A549 (cell line): ENCODE results near the gene CAMTA1. TPM values are rescaled to one million over a fixed set of nuclear protein-coding genes. Genes with fewer than 3 reads are reported as not detected.
"Not testable (repeated sequence)": the region's sequence is repeated elsewhere in the genome, so short reads cannot be mapped to it uniquely, and the experiment has no call there.

Experiments used
- ATAC-seq, 2 experiments: fragments of 200-7000 bp in 1 of 2; fragments of >200 bp in 1 of 2; cut with Nextera tagmentation in 1 of 2; cut with Tn5 transposase in 1 of 2; 3 replicates each; pipeline versions ENCODE4 v1.8.0 to v1.9.1; 2018 to 2020; ENCODE audit warnings: mild to moderate bottlenecking in 1 of 2, moderate library complexity in 1 of 2
- CTCF ChIA-PET: fragments of 300-600 bp; sonication (Branson Sonifier 250); formaldehyde crosslinking; extraction: SDS; loops from one replicate; lab custom pipeline; 2021; ENCODE audit warnings: antibody characterized with exemption, inconsistent platforms; lab: Yijun Ruan, JAX
- POLR2A ChIA-PET: fragments of 350-600 bp; formaldehyde crosslinking; extraction: SDS; loops from one replicate; lab custom pipeline; 2021; ENCODE audit warnings: antibody characterized with exemption, inconsistent platforms; lab: Yijun Ruan, JAX
- DNase-seq, 2 experiments: peaks; one replicate each; pipeline versions ENCODE4 v3.0.0 to v3.0.0-alpha.2; 2011 to 2016; ENCODE audit warnings: low read depth in 1 of 2, low spot score in 1 of 2
- FAIRE-seq: peaks from 2 replicates; lab custom pipeline; 2011; peaks lifted over from hg19 to GRCh38; lab: Jason Lieb, UNC
- H3K27ac ChIP-seq, 2 experiments: fragments of >200 bp; sonication (Bioruptor Twin); formaldehyde crosslinking; 3 replicates each; pipeline ENCODE4 v1.5.1; 2016 to 2017
- H3K4me1 ChIP-seq: fragments of >200 bp; sonication (Bioruptor Twin); formaldehyde crosslinking; 3 replicates; pipeline ENCODE4 v1.6.1; 2016
- H3K4me2 ChIP-seq: fragments of >200 bp; sonication (Bioruptor Twin); formaldehyde crosslinking; 3 replicates; pipeline ENCODE4 v1.6.1; 2016
- H3K4me3 ChIP-seq: fragments of >200 bp; sonication (Bioruptor Twin); formaldehyde crosslinking; 3 replicates; pipeline ENCODE4 v1.5.1; 2016
- H3K9me3 ChIP-seq: fragments of >200 bp; sonication (Bioruptor Twin); formaldehyde crosslinking; 3 replicates; pipeline ENCODE4 v1.6.1; 2016
- CHD4 ChIP-seq: fragments of 200-600 bp; sonication (generic); IDR thresholded peaks from 2 replicates; pipeline ENCODE4 v1.6.1; 2016; ENCODE audit warnings: antibody characterized with exemption, mild to moderate bottlenecking, borderline replicate concordance
- EHF ChIP-seq: fragments of 250-450 bp; sonication (Bioruptor Pico); IDR thresholded peaks from 2 replicates; pipeline ENCODE4 v1.5.0; 2020; ENCODE audit warnings: mild to moderate bottlenecking
- EHMT2 ChIP-seq: fragments of 200-600 bp; sonication (generic); IDR thresholded peaks from 2 replicates; pipeline ENCODE4 v1.6.1; 2016; ENCODE audit warnings: antibody characterized with exemption, low read depth, mild to moderate bottlenecking, moderate library complexity
- ELK1 ChIP-seq: fragments of 150-350 bp; IDR thresholded peaks from 2 replicates; pipeline ENCODE4 v1.6.1; 2014; ENCODE audit warnings: low read depth, mild to moderate bottlenecking, low read length
- EP300 ChIP-seq, 2 experiments: fragments of >200 bp; sonication (Bioruptor Twin); formaldehyde crosslinking; IDR thresholded peaks; 2 replicates in 1 of 2; 3 replicates in 1 of 2; pipeline ENCODE4 v1.6.1; 2016 to 2017
- FOSB ChIP-seq: fragments of 250-450 bp; sonication (Bioruptor Pico); IDR thresholded peaks from 2 replicates; pipeline ENCODE4 v1.5.0; 2020; ENCODE audit warnings: mild to moderate bottlenecking, moderate library complexity
- FOSL2 ChIP-seq, 2 experiments: fragments of 450-650 bp in 1 of 2; fragments of >200 bp in 1 of 2; sonication (Bioruptor Twin) in 1 of 2; formaldehyde crosslinking; IDR thresholded peaks; 2 replicates each; pipeline versions ENCODE4 v1.5.0 to v1.6.1; 2016 to 2020; ENCODE audit warnings: mild to moderate bottlenecking in 1 of 2, moderate library complexity in 1 of 2
- HOXA7 ChIP-seq: fragments of 250-450 bp; sonication (Bioruptor Pico); IDR thresholded peaks from 2 replicates; pipeline ENCODE4 v1.5.0; 2020; ENCODE audit warnings: mild to moderate bottlenecking, moderate library complexity
- JUNB ChIP-seq: fragments of >200 bp; sonication (Bioruptor Twin); formaldehyde crosslinking; IDR thresholded peaks from 2 replicates; pipeline ENCODE4 v1.6.1; 2016
- KDM5A ChIP-seq: fragments of 200-600 bp; sonication (generic); IDR thresholded peaks from 2 replicates; pipeline ENCODE4 v1.6.1; 2016; ENCODE audit warnings: antibody characterized with exemption, mild to moderate bottlenecking
- MAFK ChIP-seq: fragments of 450-650 bp; IDR thresholded peaks from 2 replicates; pipeline ENCODE4 v1.6.1; 2014; ENCODE audit not compliant: partially characterized antibody
- MAX ChIP-seq: IDR thresholded peaks from 2 replicates; pipeline ENCODE4 v1.6.1; 2012
- NFE2L2 ChIP-seq: fragments of 150-350 bp; conservative IDR thresholded peaks from 2 replicates; pipeline ENCODE4 v1.6.1; 2014; ENCODE audit warnings: low read length
- NR3C1 ChIP-seq: fragments of >200 bp; sonication (Bioruptor Twin); formaldehyde crosslinking; IDR thresholded peaks from 3 replicates; pipeline ENCODE4 v1.6.1; 2017
- PBX3 ChIP-seq: IDR thresholded peaks from 2 replicates; pipeline ENCODE4 v1.6.1; 2012
- PHF8 ChIP-seq: fragments of 200-600 bp; sonication (generic); IDR thresholded peaks from 2 replicates; pipeline ENCODE4 v1.6.1; 2016; ENCODE audit warnings: low read depth, mild to moderate bottlenecking, antibody characterized with exemption, moderate library complexity, borderline replicate concordance
- POLR2A ChIP-seq: IDR thresholded peaks from 2 replicates; pipeline ENCODE4 v1.6.1; 2012; ENCODE audit warnings: mild to moderate bottlenecking, low read length
- RAD21 ChIP-seq, 2 experiments: fragments of >200 bp in 1 of 2; sonication (Bioruptor Twin) in 1 of 2; formaldehyde crosslinking in 1 of 2; IDR thresholded peaks in 1 of 2; conservative IDR thresholded peaks in 1 of 2; 2 replicates in 1 of 2; 3 replicates in 1 of 2; pipeline ENCODE4 v1.6.1; 2012 to 2018; ENCODE audit warnings: inconsistent platforms in 1 of 2
- RCOR1 ChIP-seq: fragments of 150-350 bp; IDR thresholded peaks from 2 replicates; pipeline ENCODE4 v1.6.1; 2014; ENCODE audit warnings: antibody characterized with exemption, low read length, low read depth
- USF2 ChIP-seq: fragments of 450-650 bp; IDR thresholded peaks from 2 replicates; pipeline ENCODE4 v1.6.1; 2014; ENCODE audit warnings: antibody characterized with exemption
- ZC3H11A ChIP-seq: fragments of 450-650 bp; IDR thresholded peaks from 2 replicates; pipeline ENCODE4 v1.6.1; 2014; ENCODE audit warnings: antibody characterized with exemption, mild to moderate bottlenecking
- ZFP36 ChIP-seq: fragments of 450-650 bp; IDR thresholded peaks from 2 replicates; pipeline ENCODE4 v1.6.1; 2014; ENCODE audit warnings: borderline replicate concordance; ENCODE audit not compliant: partially characterized antibody
- ZNF302 ChIP-seq: fragments of 250-450 bp; sonication (Bioruptor Pico); IDR thresholded peaks from 2 replicates; pipeline ENCODE4 v1.9.0; 2021; ENCODE audit warnings: inconsistent platforms, mild to moderate bottlenecking, moderate library complexity
- WGBS: methylation state at CpG from one replicate; pipeline ENCODE4 v1.1.6; 2017; ENCODE audit errors: missing lambda C conversion rate; 5-methylcytosine and 5-hydroxymethylcytosine counted together
- polyA plus RNA-seq, 4 experiments: library from polyadenylated mRNA; depleted of rRNA in 3 of 4; stranded (reverse); fragments of >200 nt; fragmentation: RNase III in 1 of 4; extraction: RNeasy Plus Mini Kit Qiagen cat#74134 plus additional on column Dnase treatment in 1 of 4; gene quantifications; 2 replicates in 3 of 4; 3 replicates in 1 of 4; pipeline ENCODE4 v1.2.3, GENCODE V29; 2011 to 2017

The CAMTA1 gene
- polyA plus RNA-seq, 2 of the 4 experiments (the other 2 are of a cell fraction): 58.8 to 75.0 TPM

GRCh38 chr1:6917067-6917466, 131.8 kb downstream of the CAMTA1 start (continued):
- TF ChIP-seq PBX3: no peak

GRCh38 chr1:6918186-6918924, 133.1 kb downstream of the CAMTA1 start:
- no peaks in the 10 kb centered on the region for H3K4me1 ChIP-seq
- CTCF ChIA-PET: no interaction called here
- no peak for FAIRE-seq

GRCh38 chr1:6918925-6919511, 133.8 kb downstream of the CAMTA1 start:
- ATAC-seq: no peak
- Histone ChIP-seq H3K4me2 (no peak overlapping the region), H3K4me3 (no peak overlapping the region)
- ChIA-PET CTCF (no interaction called here), POLR2A (no interaction called here)
- no peak for TF ChIP-seq FOSL2 (IDR thresholded peaks at IDR 0.05)
- TF ChIP-seq FOSL2 (CRISPR knock-in tag; IDR thresholded peaks at IDR 0.05): no peak
- no peak for TF ChIP-seq USF2
- TF ChIP-seq NR3C1: no peak
- TF ChIP-seq ELK1: no peak
- no peak for TF ChIP-seq ZFP36
- no peak for TF ChIP-seq ZC3H11A
- TF ChIP-seq PHF8: no peak
- TF ChIP-seq JUNB: no peak
- TF ChIP-seq KDM5A: no peak
- TF ChIP-seq POLR2A: no peak
- TF ChIP-seq EP300 (IDR thresholded peaks at IDR 0.05): no peak
- TF ChIP-seq EHF: no peak
- TF ChIP-seq MAX: no peak
- no peak for TF ChIP-seq EHMT2
- no peak for TF ChIP-seq MAFK
- TF ChIP-seq NFE2L2: no peak
- no peak for TF ChIP-seq HOXA7
- TF ChIP-seq, all 56 proteins: peak for 0
- FAIRE-seq: no peak
- DNase-seq: no peak
- no peaks in the 10 kb centered on the region for H3K4me1 ChIP-seq
- 87% methylated on average over 7 of the region's 7 CpGs for WGBS
- H3K27ac ChIP-seq: no peak overlapping the region
- H3K9me3 ChIP-seq: no peaks in the 10 kb centered on the region

More at GRCh38 chr1:6918186-6918924, 133.1 kb downstream of the CAMTA1 start:
- Histone ChIP-seq H3K9me3 (no peaks in the 10 kb centered on the region), H3K4me2 (no peak overlapping the region), H3K27ac (no peak overlapping the region), H3K4me3 (no peak overlapping the region)
- 83% methylated on average over 11 of the region's 13 CpGs for whole genome bisulfite sequencing
- POLR2A ChIA-PET: no interaction called here
- ATAC-seq: no peak
- no peak for TF ChIP-seq FOSB
- TF ChIP-seq NFE2L2: no peak
- TF ChIP-seq RAD21 (conservative IDR thresholded peaks at IDR 0.05 in 1 of 2, IDR thresholded peaks at IDR 0.05 in 1 of 2): no peak
- TF ChIP-seq ZNF302 (CRISPR knock-in tag): no peak
- TF ChIP-seq RCOR1: no peak
- no peak for TF ChIP-seq CHD4
- no peak for DNase-seq

GRCh38 chr1:6921506-6921905, 136.3 kb downstream of the CAMTA1 start:
- POLR2A ChIA-PET, H3K4me1 ChIP-seq, H3K4me3 ChIP-seq, DNase-seq, H3K9me3 ChIP-seq, CTCF ChIA-PET, H3K27ac ChIP-seq, ATAC-seq, FAIRE-seq, H3K4me2 ChIP-seq: not testable (repeated sequence)
- WGBS: 88% methylated on average over 5 of the region's 5 CpGs
